ENCODE results near the gene EXOC6. TPM values are rescaled to one million over a fixed set of nuclear protein-coding genes. Genes with fewer than 3 reads are reported as not detected.

EXOC6 gene
- total RNA-seq, 1 experiment from 2014 or later: 12.9 TPM

DNA sequence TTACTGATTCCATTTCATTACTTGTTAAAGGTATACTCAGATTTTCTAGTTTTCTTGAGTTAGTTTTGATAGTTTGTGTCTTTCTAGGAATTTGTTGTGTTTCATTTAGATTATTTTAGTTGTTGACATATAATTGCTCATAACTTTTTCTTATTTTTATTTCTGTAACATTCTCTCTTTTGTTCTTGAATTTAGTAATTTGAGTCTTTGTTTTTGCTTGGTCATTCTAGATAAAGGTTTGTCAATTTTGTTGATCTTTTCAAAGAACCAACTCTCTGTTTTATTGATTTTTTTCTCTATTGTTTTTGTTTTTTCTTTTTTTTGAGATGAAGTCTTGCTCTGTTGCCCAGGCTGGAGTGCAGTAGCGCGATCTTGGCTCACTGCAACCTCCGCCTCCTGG is 7.2 kb downstream of the EXOC6 start:
- TF ChIP-seq, protein P1, sequence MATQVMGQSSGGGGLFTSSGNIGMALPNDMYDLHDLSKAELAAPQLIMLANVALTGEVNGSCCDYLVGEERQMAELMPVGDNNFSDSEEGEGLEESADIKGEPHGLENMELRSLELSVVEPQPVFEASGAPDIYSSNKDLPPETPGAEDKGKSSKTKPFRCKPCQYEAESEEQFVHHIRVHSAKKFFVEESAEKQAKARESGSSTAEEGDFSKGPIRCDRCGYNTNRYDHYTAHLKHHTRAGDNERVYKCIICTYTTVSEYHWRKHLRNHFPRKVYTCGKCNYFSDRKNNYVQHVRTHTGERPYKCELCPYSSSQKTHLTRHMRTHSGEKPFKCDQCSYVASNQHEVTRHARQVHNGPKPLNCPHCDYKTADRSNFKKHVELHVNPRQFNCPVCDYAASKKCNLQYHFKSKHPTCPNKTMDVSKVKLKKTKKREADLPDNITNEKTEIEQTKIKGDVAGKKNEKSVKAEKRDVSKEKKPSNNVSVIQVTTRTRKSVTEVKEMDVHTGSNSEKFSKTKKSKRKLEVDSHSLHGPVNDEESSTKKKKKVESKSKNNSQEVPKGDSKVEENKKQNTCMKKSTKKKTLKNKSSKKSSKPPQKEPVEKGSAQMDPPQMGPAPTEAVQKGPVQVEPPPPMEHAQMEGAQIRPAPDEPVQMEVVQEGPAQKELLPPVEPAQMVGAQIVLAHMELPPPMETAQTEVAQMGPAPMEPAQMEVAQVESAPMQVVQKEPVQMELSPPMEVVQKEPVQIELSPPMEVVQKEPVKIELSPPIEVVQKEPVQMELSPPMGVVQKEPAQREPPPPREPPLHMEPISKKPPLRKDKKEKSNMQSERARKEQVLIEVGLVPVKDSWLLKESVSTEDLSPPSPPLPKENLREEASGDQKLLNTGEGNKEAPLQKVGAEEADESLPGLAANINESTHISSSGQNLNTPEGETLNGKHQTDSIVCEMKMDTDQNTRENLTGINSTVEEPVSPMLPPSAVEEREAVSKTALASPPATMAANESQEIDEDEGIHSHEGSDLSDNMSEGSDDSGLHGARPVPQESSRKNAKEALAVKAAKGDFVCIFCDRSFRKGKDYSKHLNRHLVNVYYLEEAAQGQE (IDR thresholded peaks at IDR 0.05; ENCODE audit: low read depth): no peak
- TF ChIP-seq JUND (IDR thresholded peaks at IDR 0.05) (no peak), SIN3A (IDR thresholded peaks at IDR 0.05; ENCODE audit: low read depth) (no peak), ELF1 (IDR thresholded peaks at IDR 0.05; ENCODE audit: borderline replicate concordance, low read depth) (no peak), POLR2AphosphoS5 (IDR thresholded peaks at IDR 0.05; ENCODE audit: low read depth, low read length) (no peak), YY1 (IDR thresholded peaks at IDR 0.05; ENCODE audit: extremely low read depth, insufficient replicate concordance, low read depth, low read length) (no peak), EZH2 (IDR thresholded peaks at IDR 0.05) (no peak), TCF7L2 (IDR thresholded peaks at IDR 0.05; ENCODE audit: borderline replicate concordance, extremely low read depth, insufficient read depth, insufficient read length) (no peak), ZNF274 (IDR thresholded peaks at IDR 0.05; ENCODE audit: low read depth, low read length) (no peak), POLR2A (IDR thresholded peaks at IDR 0.05; ENCODE audit: borderline replicate concordance, extremely low read depth, insufficient read depth, insufficient read length) (no peak)
- no peak overlapping the region for H3K4me3 ChIP-seq (replicated peaks in 1 of 2; ENCODE audit: low read depth in 1 of 2, low read length in 2 of 2)
- ChIA-PET RAD21 (ENCODE audit: low non-redundant PET in 1 of 2, low total read pairs in 2 of 2, uncharacterized antibody in 2 of 2, unreplicated experiment in 2 of 2) (no interaction called here), CTCF (interaction anchor here (2.0 kb wide), 1 partner anchor 13 kb away, joined by 7 read pairs; no protein-coding TSS in a partner anchor), POLR2A (no interaction called here)
- BruUV-seq (replicated peaks): no TSS peak
- H3K4me1 ChIP-seq (ENCODE audit: control insufficient read depth in 1 of 2, insufficient read depth in 2 of 2, low read length in 2 of 2): no peaks in the 10 kb centered on the region
- peaks cover 56% of the 10 kb centered on the region for H3K79me2 ChIP-seq (ENCODE audit: insufficient read depth, low read length)
- H3K9me2 ChIP-seq (ENCODE audit: insufficient read depth): no peaks in the 10 kb centered on the region
- ATAC-seq: no peak
- H4K20me1 ChIP-seq (ENCODE audit: insufficient read depth): no peaks in the 10 kb centered on the region
- no peak overlapping the region for H3K9ac ChIP-seq (ENCODE audit: low read length)
- intact Hi-C loops (cut with micrococcal nuclease): no loop called here
- no peak overlapping the region for H3K27ac ChIP-seq (ENCODE audit: low read depth, low read length)
- H3K9me3 ChIP-seq (ENCODE audit: control insufficient read depth in 1 of 2, insufficient read depth in 1 of 2, low read depth in 1 of 2, low read length in 2 of 2): peaks cover 7 to 13% of the 10 kb centered on the region in 2 experiments; a peak in 2 of 4 replicates
- no peak for DNase-seq (ENCODE audit: low read depth, low spot score)
- no peaks in the 10 kb centered on the region for H3K27me3 ChIP-seq (ENCODE audit: insufficient read depth, low read length)
- H2AFZ ChIP-seq (ENCODE audit: low read depth, low read length, poor library complexity, severe bottlenecking): no peak overlapping the region
- no peak overlapping the region for H3K4me2 ChIP-seq (ENCODE audit: low read length)
- no peaks in the 10 kb centered on the region for H3K36me3 ChIP-seq (ENCODE audit: control insufficient read depth in 1 of 2, insufficient read depth in 2 of 2, low read length in 2 of 2)
